NCI-H187 treated with DMSO at 0.1 percent for 48 hours (cell line): ENCODE results near the gene NID1.
"Not testable (repeated sequence)": the region's sequence is repeated elsewhere in the genome, so short reads cannot be mapped to it uniquely, and the experiment has no call there.

ENCODE experiments used
- DNase-seq: peaks from one replicate; lab custom pipeline; 2025; lab: John Stamatoyannopoulos, UW

Gene NID1

GRCh38 chr1:236092899-236093298 is 28.0 kb upstream of the NID1 start:
- DNase-seq: no peak

- no peak for DNase-seq
These were observed 27.0 kb upstream of the NID1 start for GRCh38 chr1:236091933-236092318.

GRCh38 chr1:236090741-236091147 is 25.9 kb upstream of the NID1 start:
- no peak for DNase-seq

GRCh38 chr1:236089046-236089773 is 24.3 kb upstream of the NID1 start:
- DNase-seq: no peak

- DNase-seq: no peak
These were observed 21.6 kb upstream of the NID1 start for GRCh38 chr1:236086537-236086936.

GRCh38 chr1:236085545-236086159 is 20.8 kb upstream of the NID1 start:
- DNase-seq: no peak

DNA sequence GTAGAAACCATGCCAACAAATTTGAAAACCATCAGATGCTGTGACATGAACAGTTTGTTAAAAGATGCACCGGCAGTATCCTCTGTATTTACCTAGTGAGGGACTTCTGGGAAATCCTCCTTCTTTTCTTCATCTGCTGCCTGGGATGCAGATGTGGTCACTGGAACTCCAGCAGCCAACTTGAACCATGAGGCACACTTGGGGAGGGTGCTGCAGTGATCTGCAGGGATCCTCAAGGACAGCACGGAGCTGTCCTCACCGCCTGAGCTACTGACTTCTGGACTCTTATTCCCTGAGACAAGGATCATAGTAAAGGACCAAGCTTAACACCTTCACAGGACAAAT is 19.5 kb upstream of the NID1 start:
- no peak for DNase-seq

GRCh38 chr1:236083650-236084385 is 18.9 kb upstream of the NID1 start:
- DNase-seq: no peak

- DNase-seq: no peak
These were observed 17.6 kb upstream of the NID1 start for GRCh38 chr1:236082526-236082925.

GRCh38 chr1:236081546-236082227 is 16.8 kb upstream of the NID1 start:
- no peak for DNase-seq

GRCh38 chr1:236079703-236080102 is 14.8 kb upstream of the NID1 start:
- DNase-seq: no peak

GRCh38 chr1:236078993-236079392 is 14.1 kb upstream of the NID1 start:
- no peak for DNase-seq

DNA sequence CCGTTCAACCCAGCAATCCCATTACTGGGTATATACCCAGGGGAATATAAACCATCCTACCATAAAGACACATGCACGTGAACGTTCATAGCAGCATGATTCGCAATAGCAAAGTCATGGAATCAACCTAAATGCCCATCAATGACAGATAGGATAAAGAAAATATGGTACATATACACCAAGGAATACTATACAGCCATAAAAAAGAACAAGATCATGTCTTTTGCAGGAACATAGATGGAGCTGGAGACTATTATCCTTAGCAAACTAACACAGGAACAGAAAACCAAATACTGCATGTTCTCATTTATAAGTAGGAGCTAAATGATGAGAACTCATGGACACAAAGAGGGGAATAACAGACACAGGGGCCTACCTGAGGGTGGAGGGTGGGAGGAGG is 13.2 kb upstream of the NID1 start:
- not testable (repeated sequence) for DNase-seq

- no peak for DNase-seq
These were observed 11.0 kb upstream of the NID1 start for GRCh38 chr1:236075848-236076247.

- no peak for DNase-seq
These were observed 8.5 kb upstream of the NID1 start for GRCh38 chr1:236073307-236073897.

DNA sequence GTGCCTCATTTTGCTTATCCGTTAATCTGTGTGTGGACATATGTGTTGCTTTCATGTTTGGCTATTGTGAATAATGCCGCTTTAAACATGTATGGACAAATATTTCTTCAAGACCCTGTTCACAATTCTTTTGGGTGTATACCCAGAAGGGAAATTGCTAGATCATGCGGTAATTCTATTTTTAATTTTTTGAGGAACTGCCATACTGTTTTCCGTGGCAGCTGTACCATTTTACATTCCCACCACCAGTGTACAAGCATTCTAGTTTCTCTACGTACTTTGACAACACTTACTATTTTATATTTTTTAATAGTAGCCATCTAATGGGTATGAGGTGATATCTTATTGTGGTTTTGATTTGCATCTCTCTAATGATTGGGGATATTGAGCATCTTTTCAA is 7.1 kb upstream of the NID1 start:
- DNase-seq: no peak

DNA sequence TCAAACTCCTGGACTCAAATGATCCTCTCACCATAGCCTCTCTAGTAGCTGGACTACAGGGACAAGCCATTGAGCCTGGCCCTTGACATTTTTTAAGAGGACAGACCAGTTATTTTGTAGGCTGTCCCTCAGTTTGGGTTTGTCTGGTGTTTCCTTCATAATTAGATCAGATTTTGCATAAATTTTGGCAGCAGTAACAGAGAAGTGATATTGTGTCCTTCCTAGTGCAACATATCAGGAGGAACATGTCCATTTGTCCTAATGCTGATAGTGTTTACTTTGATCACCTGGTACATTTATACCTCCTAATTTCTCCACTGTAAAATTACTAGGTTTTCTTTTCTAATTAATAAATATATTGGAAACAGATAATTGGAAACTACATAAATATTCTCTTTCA is 5.9 kb upstream of the NID1 start:
- no peak for DNase-seq

DNA sequence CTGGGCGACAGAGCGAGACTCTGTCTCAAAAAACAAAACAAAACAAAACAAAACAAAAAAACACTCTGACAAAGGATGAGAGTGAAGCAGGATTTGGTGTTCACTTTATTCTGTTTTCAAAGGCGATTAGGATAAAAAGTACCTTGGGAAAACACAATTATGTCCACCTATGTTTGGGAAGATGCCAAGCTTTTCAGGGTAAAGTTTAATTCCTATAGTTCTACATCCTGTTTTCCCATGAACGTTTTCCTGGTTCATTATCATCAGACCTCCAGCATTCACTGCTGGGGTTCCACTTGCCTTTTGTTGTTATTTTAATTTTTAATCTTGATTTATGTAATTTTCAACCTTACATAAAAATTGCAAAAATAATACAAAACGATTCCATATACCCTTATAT is 4.9 kb upstream of the NID1 start:
- no peak for DNase-seq

DNA sequence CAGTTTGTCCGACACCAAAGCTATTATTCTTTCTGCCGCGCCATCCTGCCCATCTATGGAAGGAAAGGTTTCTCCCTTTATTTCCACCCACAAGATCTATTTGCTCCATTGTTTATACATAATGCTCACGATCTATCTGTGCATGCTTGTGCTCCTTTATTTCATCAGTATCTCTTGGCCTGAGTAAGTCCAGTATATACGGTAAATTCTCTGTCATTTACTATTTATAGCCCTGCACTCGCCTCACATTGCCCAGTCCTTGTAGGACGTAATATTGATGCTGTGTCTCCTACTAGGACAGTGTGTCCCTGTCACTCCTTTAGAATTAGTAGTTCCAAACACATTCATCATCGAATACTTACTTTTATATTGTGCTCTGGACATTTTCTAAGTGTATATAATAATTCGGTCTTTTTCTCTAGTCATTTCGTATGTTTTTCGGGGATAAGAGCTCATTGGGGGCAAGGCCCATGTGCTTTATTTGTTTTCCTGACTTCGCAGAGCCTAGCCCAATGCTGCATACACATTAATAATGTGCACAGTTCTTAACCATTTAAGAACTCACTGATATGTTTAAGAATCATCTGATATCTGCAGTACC is 3.1 kb upstream of the NID1 start:
- no peak for DNase-seq

GRCh38 chr1:236066828-236067386 is 2.0 kb upstream of the NID1 start:
- no peak for DNase-seq

DNA sequence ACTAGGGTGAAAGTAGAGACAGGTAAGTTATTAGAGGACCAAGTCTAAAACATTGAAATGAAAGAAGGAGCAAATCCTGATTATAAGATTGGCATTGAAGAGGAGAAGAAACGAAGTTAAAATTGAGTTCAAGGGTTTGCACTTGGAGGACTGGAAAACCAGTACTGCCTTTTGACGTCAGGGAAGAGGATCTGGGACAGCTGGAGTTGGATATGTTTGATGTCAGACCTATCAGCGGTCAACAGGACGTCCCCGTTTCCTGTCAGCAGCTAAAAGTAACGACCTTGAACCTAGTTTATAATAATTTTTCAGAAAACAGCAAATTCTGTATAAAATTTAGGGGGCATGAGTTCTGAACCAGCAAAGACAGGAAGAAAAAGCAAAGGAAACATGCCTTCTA is 1.2 kb upstream of the NID1 start:
- DNase-seq: no peak
